ENCODE results near the gene C12orf54.

DNA sequence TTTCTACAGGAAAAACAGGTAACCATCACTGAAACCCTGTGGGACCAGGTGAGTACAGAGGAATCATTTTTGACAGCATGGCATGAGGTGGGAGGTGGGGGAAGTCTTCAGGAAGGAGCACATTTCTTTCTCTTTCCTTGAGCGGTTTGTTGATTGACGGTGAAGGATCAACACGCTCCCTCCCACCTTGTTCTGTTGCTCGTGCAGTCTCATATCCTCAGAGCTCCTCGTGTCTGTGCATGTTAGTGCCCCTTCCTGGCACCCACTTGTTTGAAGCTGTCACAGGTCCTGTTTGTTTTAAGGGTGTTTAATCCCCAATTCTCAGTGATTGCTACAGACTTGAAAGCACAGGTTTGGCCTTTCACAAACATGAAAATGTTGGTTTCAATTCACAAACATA is 4.4 kb downstream of the C12orf54 start:
- TF ChIP-seq CTCF (IDR thresholded peaks at IDR 0.05; ENCODE audit: low read length) (no peak), EZH2 (IDR thresholded peaks at IDR 0.05; ENCODE audit: borderline replicate concordance, low read length) (no peak)

All from OCI-LY1 (cell line).